Stimulated activated CD8-positive, alpha-beta memory T cell treated with anti-CD3 and anti-CD28 coated beads, Interleukin-4, amount 100 ng/mL, for 48 hours (primary cell): Measurements from ENCODE around the gene COL9A1.

Experiments
- DNase-seq: peaks from one replicate; pipeline ENCODE4 v3.0.0-alpha.2; 2020

Gene COL9A1

DNA sequence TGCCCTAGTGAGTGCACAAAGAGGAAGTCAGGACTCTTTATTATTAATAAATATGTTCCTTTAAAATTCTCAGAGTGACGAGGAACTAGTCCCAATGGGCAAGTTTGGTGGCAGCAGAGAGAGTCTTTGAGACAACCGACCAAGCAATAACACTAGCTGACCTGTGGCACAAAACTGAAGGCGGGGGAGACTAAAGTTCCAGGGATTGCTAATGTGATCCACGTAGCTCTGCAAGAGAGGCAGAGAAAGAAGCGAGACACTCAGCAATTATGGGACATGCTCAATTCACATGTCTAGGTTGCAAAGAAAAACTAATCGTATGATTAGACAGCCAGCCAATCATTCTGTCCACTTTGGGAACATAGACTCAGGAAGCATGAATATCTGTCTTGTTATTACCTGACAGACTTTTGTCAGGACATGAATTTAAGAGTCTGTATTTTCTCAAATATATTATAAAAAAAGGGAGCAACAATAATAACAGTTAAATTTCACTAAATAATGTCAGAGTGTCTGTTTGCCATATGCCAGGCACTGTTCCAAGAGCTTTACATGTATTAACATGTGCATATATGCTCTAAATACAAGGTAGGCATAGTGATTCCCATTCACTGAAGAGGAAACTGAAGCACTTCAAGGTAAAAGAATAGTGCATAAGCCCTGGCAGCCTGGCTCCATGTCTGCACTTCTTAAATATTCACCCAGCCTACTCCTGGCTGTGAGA lies 81.0 kb downstream of the COL9A1 start:
- no peak for DNase-seq

DNA sequence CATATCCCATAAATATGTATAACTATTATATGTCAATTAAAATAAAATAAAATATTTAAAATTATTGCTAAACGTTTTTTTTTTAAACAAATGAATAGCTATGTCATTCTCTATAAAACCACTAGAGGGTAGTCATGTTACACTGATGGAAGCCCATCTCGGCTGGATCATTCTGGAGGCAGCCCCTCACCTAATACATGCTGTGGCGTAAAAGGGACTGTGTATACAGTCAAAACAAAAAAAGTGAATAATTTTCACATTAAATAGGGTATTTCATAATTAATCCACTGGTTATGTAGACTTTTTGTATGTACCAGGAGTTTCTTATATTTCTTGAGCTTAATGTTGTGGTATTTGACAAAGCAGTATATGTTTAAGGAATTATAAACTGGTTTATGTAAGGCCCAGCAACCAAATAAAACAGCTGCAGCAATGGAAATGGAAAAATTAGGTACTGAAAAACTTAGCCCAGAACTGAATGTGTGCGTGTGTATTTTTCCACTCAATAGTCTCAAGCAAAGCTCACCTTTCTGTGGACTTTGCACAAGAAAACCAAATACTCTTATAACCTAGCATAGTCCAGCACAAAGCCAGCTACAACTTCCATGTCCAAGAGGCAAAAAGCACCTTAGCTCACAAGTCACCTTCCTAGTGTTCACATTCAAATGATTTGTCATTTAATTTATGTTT lies 81.7 kb downstream of the COL9A1 start:
- DNase-seq: no peak

DNA sequence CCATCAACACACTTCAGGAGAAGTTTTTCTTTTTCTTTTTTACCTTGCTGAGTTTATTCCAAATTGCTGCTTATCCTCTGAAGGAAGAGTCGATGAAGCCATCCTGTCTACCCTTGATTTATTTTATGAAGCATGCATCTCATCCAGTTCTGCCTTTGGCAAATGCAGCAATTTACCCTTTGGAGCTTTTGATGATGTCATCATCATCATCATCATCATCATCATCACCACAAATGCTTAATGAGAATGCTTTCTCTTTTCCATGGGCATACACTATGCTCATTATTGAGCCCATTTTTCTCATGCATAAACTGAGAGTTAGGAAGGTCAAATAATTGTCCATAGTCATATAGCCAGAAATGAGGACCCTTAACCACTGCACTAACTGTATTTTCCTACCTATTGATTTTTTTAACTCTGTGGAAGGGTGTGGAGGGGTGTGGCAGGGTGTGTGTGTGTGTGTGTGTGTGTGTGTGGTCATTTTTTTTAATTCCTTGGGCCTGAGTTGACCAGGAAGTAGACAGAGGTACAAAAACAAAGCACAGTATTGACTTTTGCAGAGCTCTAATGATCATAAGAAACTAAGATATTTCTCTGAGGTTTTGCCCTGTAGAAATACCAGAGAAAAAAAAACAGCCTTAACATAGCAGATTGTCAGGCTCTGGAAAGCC lies 82.8 kb downstream of the COL9A1 start:
- no peak for DNase-seq

DNA sequence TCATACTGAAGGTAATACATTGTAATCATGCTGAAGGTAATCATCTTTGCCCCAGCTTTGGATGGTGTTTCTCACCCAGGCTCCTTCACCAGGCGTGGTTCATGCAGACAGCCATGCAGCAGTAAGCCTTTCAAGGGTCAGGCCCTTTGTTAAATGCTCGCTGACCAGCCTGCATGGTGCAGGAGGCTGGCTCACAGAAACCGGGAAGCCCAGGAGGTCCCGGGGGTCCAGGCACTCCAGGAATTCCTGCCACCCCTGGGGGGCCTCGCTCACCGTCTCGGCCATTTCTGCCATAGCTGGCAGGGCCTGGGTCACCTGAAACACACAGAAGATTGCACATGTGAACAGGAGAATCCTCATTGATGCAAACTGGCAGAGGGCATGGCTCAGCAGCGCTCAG lies 86.1 kb downstream of the COL9A1 start:
- no peak for DNase-seq

DNA sequence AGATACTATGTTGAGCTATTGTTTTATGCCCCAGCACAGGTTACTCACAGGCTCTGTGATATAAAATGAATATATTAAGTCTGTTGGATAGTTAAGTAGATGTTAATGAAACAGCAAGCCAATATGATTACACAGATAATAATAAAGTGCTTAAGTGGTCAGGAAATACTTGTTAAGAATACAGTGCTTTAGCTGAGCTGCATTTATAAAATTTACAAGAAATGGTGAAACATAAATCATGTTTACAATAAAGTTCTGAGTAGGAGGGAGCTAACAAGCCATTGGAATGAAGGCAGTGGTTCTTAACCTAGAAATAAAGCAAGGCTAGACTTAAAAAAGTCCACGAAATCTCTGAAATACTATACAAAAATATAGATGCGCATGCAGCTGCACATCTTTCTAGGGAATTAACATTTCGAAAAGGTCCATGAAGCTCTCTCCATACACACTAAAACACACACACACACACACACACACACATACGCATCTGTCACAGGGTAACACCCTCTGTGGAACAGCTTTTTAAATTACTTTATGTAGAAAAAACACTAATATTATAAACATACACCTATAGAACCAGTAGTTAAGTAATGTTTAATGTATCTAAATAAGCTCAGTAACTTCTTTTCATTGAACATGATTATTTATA lies 87.3 kb downstream of the COL9A1 start:
- DNase-seq: no peak

DNA sequence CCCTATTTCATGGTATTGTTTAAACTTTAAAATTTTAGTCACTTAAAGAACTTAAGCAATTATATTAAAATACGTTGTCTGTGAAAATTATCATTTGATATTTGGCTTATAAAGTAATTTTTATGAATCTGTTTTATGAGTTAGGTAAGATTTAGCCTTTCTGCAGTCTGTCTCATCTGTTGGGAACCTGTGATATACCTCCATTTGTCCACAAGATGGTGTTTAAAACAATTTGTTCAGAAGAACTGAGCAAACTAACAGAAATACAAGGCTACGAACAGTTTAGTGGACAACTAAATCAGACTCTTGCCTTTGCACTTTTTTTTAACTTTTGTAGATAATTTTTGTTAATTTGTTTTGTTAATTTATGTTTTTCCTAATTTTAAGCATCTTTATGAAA lies 92.4 kb downstream of the COL9A1 start:
- DNase-seq: no peak

DNA sequence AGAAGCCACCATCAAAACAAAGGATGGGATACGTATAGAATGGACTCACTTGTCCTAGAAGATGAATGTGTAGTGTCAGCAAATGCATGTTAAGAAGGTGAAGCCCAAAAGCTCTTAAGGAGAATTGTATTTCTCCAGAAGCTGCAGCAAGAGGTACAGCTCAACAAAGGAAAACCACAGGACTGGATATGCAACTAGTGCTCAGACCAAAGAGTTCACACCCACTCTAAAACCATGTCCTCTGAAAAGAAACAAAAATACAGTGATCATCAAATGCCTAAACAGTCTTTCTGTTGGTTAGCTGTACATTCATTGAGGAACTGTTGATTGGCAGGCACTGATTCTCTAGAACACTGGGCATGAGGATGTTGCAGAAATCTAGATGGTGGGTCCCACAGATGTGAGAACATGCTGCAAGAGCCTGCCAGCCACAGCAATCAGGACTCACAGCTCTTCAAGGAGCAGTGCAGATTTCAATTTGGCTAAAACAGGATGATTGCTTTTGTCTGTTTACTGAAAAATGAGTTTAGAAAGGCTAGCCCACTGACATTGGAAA lies 94.6 kb downstream of the COL9A1 start:
- DNase-seq: no peak

DNA sequence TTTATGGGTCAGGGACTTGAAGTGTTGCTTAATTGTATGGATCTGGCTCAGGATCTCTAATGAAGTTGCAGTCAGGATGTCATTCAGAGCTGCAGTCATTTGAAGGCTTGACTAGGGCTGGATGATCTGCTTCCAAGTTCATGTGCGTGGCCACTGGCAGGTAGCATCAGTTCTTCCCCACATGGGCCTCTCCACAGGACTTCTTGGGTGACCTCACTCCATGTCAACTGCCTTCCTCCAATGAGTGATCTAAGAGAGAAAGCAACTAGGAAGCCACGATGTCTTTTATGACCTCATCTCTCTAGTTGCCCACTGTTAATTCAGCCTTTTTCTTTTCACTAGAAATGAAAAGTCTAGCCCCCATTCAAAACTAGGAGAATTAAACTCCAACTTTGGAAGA lies 104.1 kb downstream of the COL9A1 start:
- no peak for DNase-seq

DNA sequence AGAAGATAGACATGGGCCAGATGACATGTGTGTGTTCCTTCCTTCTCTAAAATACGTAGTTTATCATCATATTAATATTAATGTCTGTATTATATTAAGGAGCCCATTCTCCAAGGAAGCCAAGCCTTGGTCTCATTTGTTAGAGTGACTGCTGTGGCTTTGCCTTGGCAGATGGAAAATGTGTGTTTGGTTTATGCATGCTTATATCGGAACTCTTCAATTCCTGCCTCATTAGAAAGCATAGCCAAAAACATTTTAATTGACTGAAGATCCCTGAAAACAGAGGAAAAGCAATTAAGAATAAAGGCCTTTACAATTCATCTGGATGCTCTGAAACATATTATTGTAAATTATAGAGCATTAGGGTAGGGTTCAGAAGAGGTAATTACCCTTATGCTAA lies 106.4 kb downstream of the COL9A1 start:
- no peak for DNase-seq

DNA sequence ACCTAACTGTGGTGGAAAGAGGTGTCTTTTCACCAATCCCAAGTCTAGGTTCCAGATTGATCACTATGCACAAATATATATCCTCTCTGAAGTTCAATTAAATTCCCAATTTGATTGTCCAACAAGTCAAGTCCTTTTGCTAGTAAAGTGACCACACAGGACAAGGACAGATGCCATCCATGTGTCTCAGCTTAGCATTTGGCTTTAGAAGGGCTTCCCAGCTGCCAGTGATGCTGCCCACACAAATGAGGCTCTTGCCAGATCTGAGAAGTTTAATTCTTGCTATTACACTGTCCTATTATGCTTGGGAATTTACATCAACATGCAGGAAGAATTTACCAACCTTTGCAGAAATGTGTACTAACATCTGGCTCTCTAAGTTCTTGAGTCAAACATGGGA lies 108.5 kb downstream of the COL9A1 start:
- no peak for DNase-seq

DNA sequence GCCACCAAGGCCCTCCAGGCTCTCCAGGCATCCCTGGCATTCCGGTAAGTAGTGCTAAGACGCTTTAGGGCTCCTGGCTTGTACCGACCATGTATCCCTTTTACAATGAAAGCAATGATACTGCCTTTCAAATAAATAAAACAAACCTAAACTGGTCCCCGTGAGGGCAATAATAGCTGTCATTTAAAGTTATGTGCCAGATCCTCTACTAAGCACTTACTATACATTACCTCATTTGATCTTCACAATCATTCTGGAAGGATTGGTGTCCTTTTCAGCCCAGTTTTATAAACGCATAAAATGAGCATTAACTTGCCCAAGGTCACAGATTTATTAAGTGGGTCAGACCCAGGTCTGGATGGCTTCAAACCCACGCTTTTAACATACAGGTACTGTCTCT lies 114.7 kb downstream of the COL9A1 start:
- DNase-seq: no peak

DNA sequence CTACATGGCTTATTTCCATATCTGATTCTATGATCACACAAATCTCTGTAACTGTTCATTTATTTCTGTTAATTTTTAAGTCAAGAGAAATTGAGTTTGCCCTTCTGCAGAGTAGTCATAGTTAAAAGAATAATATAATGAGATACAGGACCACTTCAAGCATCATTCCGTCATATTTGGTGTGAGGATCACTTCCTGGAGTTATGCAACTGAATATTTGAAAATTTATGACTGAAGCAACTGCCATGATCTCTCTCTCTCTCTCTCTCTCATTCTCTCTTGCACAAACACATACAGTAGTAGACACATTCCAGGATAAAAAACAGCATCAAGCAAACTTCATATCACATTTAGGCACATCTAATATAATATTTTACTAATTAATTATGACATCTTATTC lies 116.4 kb downstream of the COL9A1 start:
- no peak for DNase-seq

DNA sequence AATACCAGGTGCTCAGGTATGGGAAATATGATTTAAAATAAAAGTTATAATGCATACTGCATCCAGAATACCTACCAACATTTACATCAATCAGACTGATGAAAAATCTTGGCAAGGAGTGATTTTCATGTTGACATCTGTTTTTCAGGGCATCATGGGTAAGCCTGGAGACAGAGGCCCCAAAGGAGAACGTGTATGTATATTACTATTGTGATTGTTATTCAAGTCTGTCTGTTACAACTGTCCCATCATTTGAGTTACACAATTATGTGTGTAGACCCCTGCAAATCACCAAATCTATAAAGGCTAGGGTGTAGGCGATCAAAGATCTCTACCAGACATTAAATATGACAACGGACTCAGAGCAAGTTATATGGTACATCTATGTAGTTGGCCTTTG lies 118.2 kb downstream of the COL9A1 start:
- no peak for DNase-seq

DNA sequence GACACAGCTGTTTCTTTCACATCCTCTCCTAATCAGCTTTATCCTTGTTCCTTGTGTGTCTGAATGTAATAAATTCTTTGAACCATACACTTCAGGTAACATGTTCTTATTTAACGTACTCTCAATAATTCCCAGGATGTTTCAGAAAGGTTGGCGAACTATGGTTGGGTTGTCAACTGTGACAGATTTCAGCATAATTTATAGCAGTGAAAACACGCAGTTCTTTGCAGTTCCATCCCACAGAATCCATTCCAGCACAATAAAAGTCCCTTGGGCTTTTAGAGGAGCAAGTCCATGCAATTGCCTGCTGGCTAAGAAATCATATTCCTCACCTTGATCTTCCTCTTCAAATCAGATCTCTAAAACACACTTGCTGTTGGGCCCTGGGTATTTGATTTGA lies 119.3 kb downstream of the COL9A1 start:
- DNase-seq: no peak

DNA sequence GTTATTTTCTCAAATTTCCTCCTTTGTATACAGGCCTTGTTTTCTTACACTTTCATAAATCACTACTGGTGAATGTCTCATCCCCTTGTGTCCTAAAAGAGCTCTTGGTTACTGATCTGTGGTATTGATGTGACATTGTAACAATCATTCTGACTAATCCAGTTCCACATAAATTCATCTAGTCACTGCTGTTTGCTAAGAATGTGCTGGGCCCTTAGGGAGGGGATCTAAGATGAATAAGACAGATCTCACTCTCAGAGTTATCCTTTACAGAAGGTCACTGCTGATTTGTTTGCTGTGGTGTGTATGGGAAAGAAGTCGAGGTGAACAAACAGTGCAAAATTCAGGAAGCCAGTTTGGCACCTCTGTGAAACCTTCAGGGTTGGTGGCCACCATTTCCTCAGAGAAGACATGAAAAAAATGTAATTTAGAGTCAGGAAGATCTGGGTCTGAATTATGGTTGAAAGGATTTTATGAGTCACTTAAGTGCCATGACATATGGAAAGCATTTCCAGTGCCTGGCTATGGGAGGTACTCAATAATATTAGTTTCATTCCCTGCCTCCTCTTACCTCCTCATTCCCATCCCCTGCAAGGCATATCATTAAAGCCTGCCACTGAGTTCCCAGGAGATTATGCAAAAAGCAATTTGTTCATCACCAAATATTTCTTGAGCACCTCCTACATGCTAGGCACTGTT lies 121.8 kb downstream of the COL9A1 start:
- no peak for DNase-seq

DNA sequence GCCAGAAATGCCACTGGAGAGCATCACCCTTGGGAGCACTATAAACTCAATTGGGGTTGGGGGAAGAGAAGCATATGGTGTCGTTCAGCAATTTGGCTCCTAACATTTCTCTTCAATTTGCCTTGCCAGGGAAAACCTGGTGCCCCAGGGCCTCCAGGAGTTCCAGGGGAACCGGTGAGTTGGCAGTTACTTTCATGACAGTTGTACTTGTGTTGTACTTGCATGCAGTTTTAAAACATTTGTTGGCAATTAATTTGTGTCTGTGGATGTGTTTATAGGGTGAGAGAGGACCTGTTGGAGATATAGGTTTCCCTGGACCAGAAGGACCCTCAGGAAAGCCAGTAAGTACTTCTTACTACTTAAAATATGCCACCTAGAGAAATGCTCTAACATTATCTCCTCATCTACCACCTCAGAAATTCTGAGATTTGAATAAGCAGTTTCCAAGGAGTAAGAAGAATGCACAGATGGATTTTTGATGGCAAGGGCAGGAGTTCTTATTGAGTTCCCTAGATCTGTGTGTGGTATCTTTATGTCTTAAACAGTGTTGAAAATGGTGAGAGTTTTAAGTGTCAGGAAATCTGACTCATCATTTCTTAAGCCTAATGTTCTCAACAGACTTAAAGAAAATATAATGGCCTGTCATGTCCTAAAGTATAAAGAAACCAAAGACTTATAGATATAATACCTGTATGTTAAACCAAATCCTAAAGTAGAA lies 122.5 kb downstream of the COL9A1 start:
- no peak for DNase-seq

DNA sequence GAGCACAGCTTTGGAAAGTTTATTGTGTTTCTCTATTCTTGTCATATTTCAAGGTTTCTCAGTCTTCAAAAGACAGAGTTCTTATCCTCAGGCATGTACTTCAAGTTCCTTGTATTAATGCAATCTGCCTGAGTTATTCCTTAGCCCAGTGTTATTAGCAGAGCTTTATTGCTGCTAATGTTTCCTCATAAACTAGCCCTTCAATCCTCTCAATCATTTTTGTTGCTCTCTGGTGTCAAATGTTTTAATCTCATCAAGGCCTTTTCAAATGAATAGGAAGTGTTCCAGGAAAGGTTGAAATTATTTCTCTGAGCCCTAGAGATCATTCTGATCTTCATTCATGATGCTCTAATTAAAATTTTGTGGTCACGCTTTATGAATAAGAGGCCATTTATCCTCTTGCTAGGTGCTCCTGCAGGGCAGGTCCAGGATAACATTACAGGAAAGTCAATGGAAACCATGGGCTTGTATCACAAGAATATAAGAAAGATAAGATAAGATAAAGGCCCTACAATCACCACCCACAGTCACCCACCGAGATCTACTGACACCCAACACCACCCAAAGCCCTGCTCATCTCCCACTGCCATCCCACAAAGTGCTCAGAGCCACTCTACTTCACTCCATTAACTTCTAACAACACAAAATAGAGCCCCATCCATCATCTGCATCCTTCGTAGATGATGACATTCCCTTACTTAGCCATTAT lies 125.9 kb downstream of the COL9A1 start:
- DNase-seq: no peak

DNA sequence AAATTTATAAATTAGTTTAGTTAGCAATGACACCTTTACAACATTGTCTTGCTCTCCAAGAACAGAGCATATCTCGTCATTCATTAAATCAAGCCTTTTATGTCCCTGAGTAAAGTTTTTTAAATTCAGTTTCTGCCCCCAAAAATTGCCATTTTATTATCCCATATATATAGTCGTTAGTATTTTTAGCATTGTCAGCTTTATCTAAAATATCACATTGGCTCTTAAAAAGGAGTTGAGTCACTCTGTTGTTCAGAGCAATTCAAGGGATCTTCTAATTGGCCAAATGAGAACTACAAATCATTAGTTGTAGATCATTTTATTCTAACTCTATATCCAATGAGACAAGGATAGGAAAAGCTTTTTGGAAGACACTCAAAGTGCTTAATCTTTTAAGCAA lies 127.1 kb downstream of the COL9A1 start:
- no peak for DNase-seq

DNA sequence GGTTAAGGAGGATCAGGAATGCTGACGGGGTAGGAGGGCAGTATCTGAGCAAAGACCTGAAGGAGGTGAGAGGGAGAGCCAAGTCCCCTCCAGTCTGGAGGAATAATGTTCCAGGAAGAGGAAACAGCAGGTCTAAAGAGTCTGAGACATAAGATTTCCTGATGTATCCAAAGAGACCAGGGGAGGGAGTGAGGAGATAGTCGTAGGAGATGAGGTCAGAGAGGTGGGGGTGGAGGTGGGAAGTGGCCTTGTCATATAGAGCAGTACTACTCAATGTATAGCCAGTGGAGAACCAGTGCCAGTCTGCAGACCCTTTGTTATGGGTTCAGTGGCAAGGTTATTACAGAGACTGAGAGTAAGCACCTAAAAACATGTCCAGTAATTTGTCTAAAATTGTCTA lies 130.6 kb downstream of the COL9A1 start:
- DNase-seq: no peak

DNA sequence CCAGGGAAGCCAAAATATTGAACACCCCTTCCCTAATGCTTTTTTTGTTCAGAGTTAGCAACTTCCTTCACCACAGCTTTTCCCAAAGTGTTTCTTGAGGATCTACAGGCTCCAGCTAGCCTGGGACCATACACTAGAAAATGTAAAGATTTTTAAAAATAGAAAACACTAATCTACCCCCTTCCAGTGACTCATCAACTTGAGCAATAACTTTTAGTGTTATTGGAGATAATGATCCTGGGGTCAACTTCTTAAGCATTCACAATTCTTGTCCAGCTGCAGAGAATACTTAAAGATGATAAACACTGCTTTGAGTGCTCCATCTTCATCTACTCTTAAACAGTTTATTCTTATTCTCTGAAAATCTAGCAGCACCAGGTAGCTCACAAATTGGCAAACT lies 131.6 kb downstream of the COL9A1 start:
- no peak for DNase-seq

DNA sequence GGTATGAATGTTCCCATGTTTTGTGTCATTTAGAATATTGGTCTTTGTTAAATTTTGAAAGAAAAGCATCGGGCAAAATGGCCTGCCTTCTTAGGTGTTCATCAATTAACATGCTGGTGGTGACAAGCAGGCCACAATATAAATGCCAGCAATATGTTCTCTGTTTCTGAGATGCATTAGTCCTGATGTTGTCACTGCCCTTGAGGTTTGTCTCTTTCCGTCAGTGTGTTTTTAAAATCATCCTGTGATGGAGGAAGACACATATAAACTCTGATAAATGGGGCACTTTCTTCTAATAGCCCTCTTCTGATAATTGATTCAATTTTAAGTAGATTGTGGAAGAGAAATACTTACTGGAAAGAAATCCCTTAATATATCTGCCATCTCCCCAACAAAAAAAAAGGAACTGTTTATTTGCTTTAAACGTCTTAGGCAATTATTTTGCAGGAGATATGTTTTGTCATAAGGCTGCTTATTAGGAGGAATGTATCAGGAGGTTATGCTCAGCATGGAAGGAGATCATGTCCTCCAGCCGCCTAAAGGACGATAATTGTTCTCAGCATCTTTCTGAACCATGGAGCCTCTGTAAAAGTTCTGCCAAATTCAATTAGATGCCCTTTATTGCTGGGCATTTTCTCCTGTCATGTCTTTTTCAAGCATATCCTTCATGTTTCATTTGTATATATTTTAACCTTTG lies 134.1 kb downstream of the COL9A1 start:
- no peak for DNase-seq
